K562 (cell line): Measurements from ENCODE around the gene PCNX2. TPM values are rescaled to one million over a fixed set of nuclear protein-coding genes. Genes with fewer than 3 reads are reported as not detected.

Experiments
- ATAC-seq: fragments of 200-7000 bp; cut with Tn5 transposase; 3 replicates; pipeline ENCODE4 v1.9.1; 2020; ENCODE audit warnings: moderate library complexity
- BruUV-seq: library from RNA; stranded (reverse); fragments of 400-500 nt; replicated peaks from 2 replicates; lab custom pipeline; 2021; lab: Mats Ljungman, UMichigan
- CTCF ChIA-PET: fragments of 300-600 bp; formaldehyde crosslinking; extraction: SDS; loops from one replicate; lab custom pipeline; 2021; ENCODE audit warnings: low intra/inter-chr PET ratio; lab: Yijun Ruan, JAX
- POLR2A ChIA-PET: fragments of 300-600, 350-650 bp; sonication (Branson Sonifier 250); formaldehyde crosslinking; extraction: SDS; loops from one replicate; lab custom pipeline; 2021; ENCODE audit warnings: antibody characterized with exemption, inconsistent platforms; lab: Yijun Ruan, JAX
- DNase-seq, 4 experiments: peaks; one replicate each; pipeline versions ENCODE4 v3.0.0 to v3.0.0-alpha.2; 2011 to 2018; ENCODE audit warnings: low spot score in 3 of 4, mixed read lengths in 3 of 4; ENCODE audit errors: extremely low read depth in 1 of 4
- FAIRE-seq: peaks from 2 replicates; lab custom pipeline; 2011; peaks lifted over from hg19 to GRCh38; lab: Jason Lieb, UNC
- H2AFZ ChIP-seq: 2 replicates; pipeline ENCODE4 v1.6.0; 2011; ENCODE audit warnings: low read depth, low read length, control low read depth, inconsistent platforms
- H3K27ac ChIP-seq: fragments of 200-600 bp; 3 replicates; pipeline ENCODE4 v1.8.0; 2011; ENCODE audit warnings: low read depth, mild to moderate bottlenecking, control low read depth, inconsistent platforms, low read length, moderate library complexity, mixed read lengths; ENCODE audit errors: extremely low read depth
- H3K27me3 ChIP-seq, 2 experiments: fragments of 300-600 bp in 1 of 2; 2 replicates in 1 of 2; 3 replicates in 1 of 2; pipeline versions ENCODE4 v1.6.0 to v1.8.0; 2011; ENCODE audit warnings: inconsistent platforms in 2 of 2, low read length in 2 of 2, mild to moderate bottlenecking in 1 of 2, mixed read lengths in 1 of 2, moderate library complexity in 1 of 2; ENCODE audit not compliant: control insufficient read depth in 2 of 2, insufficient read depth in 2 of 2
- H3K36me3 ChIP-seq: fragments of 300-600 bp; 3 replicates; pipeline ENCODE4 v1.8.0; 2011; ENCODE audit warnings: mild to moderate bottlenecking, low read length, inconsistent platforms; ENCODE audit not compliant: control insufficient read depth, insufficient read depth
- H3K4me1 ChIP-seq, 2 experiments: fragments of 200-600 bp in 1 of 2; replicated peaks in 1 of 2; 2 replicates in 1 of 2; 3 replicates in 1 of 2; pipeline versions ENCODE4 v1.5.1 to v1.8.0; 2011; ENCODE audit warnings: inconsistent platforms in 2 of 2, low read length in 2 of 2, mild to moderate bottlenecking in 1 of 2, mixed read lengths in 1 of 2, moderate library complexity in 1 of 2; ENCODE audit not compliant: control insufficient read depth in 2 of 2, insufficient read depth in 2 of 2
- H3K4me2 ChIP-seq: 2 replicates; pipeline ENCODE4 v1.6.1; 2011; ENCODE audit warnings: low read length, control low read depth, inconsistent platforms, mixed read lengths; ENCODE audit not compliant: insufficient read depth
- H3K4me3 ChIP-seq: fragments of 200-600 bp; sonication (generic), shearing (Covaris generic); 2 replicates; pipeline ENCODE4 v1.5.1; 2016; ENCODE audit warnings: control low read depth, inconsistent platforms
- H3K79me2 ChIP-seq: fragments of 200-600 bp; 3 replicates; pipeline ENCODE4 v1.8.0; 2011; ENCODE audit warnings: low read length, inconsistent platforms; ENCODE audit not compliant: control insufficient read depth, insufficient read depth
- H3K9ac ChIP-seq, 2 experiments: 2 replicates each; pipeline versions ENCODE4 v1.6.0 to v1.6.1; 2011; ENCODE audit warnings: low read depth in 2 of 2, low read length in 2 of 2, control low read depth in 1 of 2, inconsistent platforms in 1 of 2, mild to moderate bottlenecking in 1 of 2, mixed read lengths in 1 of 2; ENCODE audit not compliant: insufficient read depth in 1 of 2
- H3K9me1 ChIP-seq: one replicate; pipeline ENCODE4 v1.6.0; 2011; ENCODE audit warnings: inconsistent platforms, mild to moderate bottlenecking, low read length, moderate library complexity; ENCODE audit not compliant: control insufficient read depth, insufficient read depth
- H3K9me3 ChIP-seq: replicated peaks from 2 replicates; pipeline ENCODE4 v1.5.1; 2011; ENCODE audit warnings: low read depth, low read length, inconsistent platforms; ENCODE audit not compliant: control insufficient read depth, insufficient read depth
- H4K20me1 ChIP-seq: replicated peaks from 2 replicates; pipeline ENCODE4 v1.6.1; 2011; ENCODE audit warnings: low read length, inconsistent platforms, mixed read lengths; ENCODE audit not compliant: control insufficient read depth, insufficient read depth
- BHLHE40 ChIP-seq: IDR thresholded peaks from 2 replicates; pipeline ENCODE4 v1.6.1; 2011; ENCODE audit warnings: low read length, improper control_type of control experiment
- MAFK ChIP-seq: IDR thresholded peaks from 2 replicates; pipeline ENCODE4 v1.6.1; 2011; ENCODE audit warnings: low read length, improper control_type of control experiment
- NFE2 ChIP-seq: IDR thresholded peaks from 2 replicates; pipeline ENCODE4 v1.6.1; 2014; ENCODE audit warnings: antibody characterized with exemption, low read depth
- OTX1 ChIP-seq: fragments of 450-650 bp; formaldehyde crosslinking; IDR thresholded peaks from 2 replicates; pipeline ENCODE4 v1.4.0; 2022; ENCODE audit warnings: mild to moderate bottlenecking
- RBBP5 ChIP-seq: fragments of 200-600 bp; sonication (generic); IDR thresholded peaks from 2 replicates; pipeline ENCODE4 v1.6.1; 2012; ENCODE audit warnings: borderline replicate concordance, mild to moderate bottlenecking, low read length, control low read depth, inconsistent platforms; ENCODE audit not compliant: insufficient read depth, poor library complexity, severe bottlenecking
- TEAD4 ChIP-seq, 2 experiments: sonication (generic) in 1 of 2; formaldehyde crosslinking in 1 of 2; IDR thresholded peaks; 2 replicates each; pipeline versions ENCODE4 v1.6.1 to v1.8.0; 2012 to 2022; ENCODE audit warnings: borderline replicate concordance in 1 of 2, inconsistent platforms in 1 of 2, low read length in 1 of 2, mild to moderate bottlenecking in 1 of 2, missing genetic modification reagents in 1 of 2
- ZBTB8A ChIP-seq: fragments of 450-650 bp; IDR thresholded peaks from 2 replicates; pipeline ENCODE4 v1.6.1; 2018; ENCODE audit warnings: mild to moderate bottlenecking, moderate library complexity; ENCODE audit not compliant: partially characterized antibody
- ZNF175 ChIP-seq: fragments of 200-800 bp; sonication (Bioruptor generic); IDR thresholded peaks from 2 replicates; pipeline ENCODE4 v1.6.1; 2016; ENCODE audit warnings: low read depth, mild to moderate bottlenecking, missing genetic modification characterization, missing compliant biosample characterization
- ZNF184 ChIP-seq: sonication (generic); formaldehyde crosslinking; IDR thresholded peaks from 2 replicates; pipeline ENCODE4 v1.5.0; 2020; ENCODE audit warnings: missing genetic modification reagents
- ZNF24 ChIP-seq: fragments of 450-650 bp; IDR thresholded peaks from 2 replicates; pipeline ENCODE4 v1.6.1; 2016
- WGBS: fragments of 100-300 bp; shearing (Covaris generic); methylation state at CpG from one replicate; pipeline ENCODE4 v1.1.6; 2016; ENCODE audit warnings: low coverage, mixed read lengths; ENCODE audit not compliant: insufficient coverage; ENCODE audit errors: missing lambda C conversion rate; 5-methylcytosine and 5-hydroxymethylcytosine counted together
- in situ Hi-C: fragments of 300-500 bp; cut with MboI; formaldehyde crosslinking; loops from 4 replicates; pipeline ENCODE4 v1.15.0; 2018; ENCODE audit warnings: inconsistent platforms, mixed read lengths
- intact Hi-C: fragments of 100-400 bp; cut with micrococcal nuclease; formaldehyde crosslinking; loops from 2 replicates; pipeline ENCODE4 v1.14.2; 2022
- polyA plus RNA-seq, 8 experiments: library from polyadenylated mRNA; depleted of rRNA in 4 of 8; stranded (reverse) in 5 of 8; unstranded in 3 of 8; fragments of >200 nt; fragmentation: Nextera tagmentation in 2 of 8; fragmentation: Illumina TruSeq in 1 of 8; extraction: Ambion mirVana in 2 of 8; extraction: Trizol in 1 of 8; gene quantifications; 2 replicates each; pipeline versions ENCODE4 v1.2.1 to v1.2.3, GENCODE V29; 2011 to 2014; ENCODE audit warnings: inconsistent platforms in 1 of 8, missing spikeins in 1 of 8
- total RNA-seq, 7 experiments: library from RNA; depleted of rRNA in 6 of 7; stranded (reverse); fragments of >200 nt in 6 of 7; fragmentation: Illumina TruSeq in 2 of 7; extraction: Trizol in 2 of 7; gene quantifications; 2 replicates each; pipeline versions ENCODE4 v1.2.1 to v1.2.3, GENCODE V29; 2011 to 2021; ENCODE audit warnings: low replicate concordance in 1 of 7

PCNX2 gene
- total and polyA plus RNA-seq, 9 of the 15 experiments (the other 6 are each of a cell fraction or from before 2014, with no cell fraction given): 0.07 to 0.33 TPM; not detected in 7

DNA sequence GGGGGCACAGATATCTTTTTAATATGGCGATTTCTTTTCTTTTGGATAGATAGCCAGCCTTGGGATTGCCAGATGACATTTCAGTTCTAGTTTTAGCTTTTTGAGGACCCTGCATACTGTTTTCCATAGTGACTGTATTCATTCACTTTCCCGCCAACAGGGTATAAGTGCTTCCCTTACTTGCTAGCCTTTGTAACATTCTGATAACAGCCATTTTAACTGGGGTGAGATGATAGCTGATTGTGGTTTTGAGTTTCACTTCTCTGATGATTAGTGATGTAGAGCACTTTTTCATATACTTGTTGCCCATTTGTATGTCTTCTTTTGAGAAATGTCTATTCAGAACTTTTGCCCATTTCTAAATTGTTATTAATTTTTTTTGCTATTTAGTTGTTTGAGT, 193.2 kb downstream of the PCNX2 start:
- H2AFZ ChIP-seq: no peak overlapping the region
- no peak overlapping the region for H3K9ac ChIP-seq
- FAIRE-seq (no peak), DNase-seq (no peak), ATAC-seq (no peak)
- CTCF ChIA-PET: no interaction called here
- POLR2A ChIA-PET: no interaction called here
- 3% methylated on average over 2 of the region's 2 CpGs for WGBS
- H3K4me1 ChIP-seq: no peaks in the 10 kb centered on the region
- H3K36me3 ChIP-seq: no peaks in the 10 kb centered on the region
- intact Hi-C loops (no loop called here), in situ Hi-C loops (no loop called here)
- H3K27ac ChIP-seq: no peak overlapping the region
- no TSS peak for BruUV-seq
- TF ChIP-seq ZNF184: no peak
- peak; percentile 29; the same call in 1 of the 2 replicates for TF ChIP-seq TEAD4 (IDR thresholded peaks at IDR 0.05; ENCODE audit: low read length)
- no peak for TF ChIP-seq TEAD4 (CRISPR knock-in tag; IDR thresholded peaks at IDR 0.05; ENCODE audit: borderline replicate concordance)
- TF ChIP-seq NFE2: 0 out of 2 replicates have a peak, but pooled peaks have one; percentile 4
- H3K4me3 ChIP-seq: no peak overlapping the region
- H3K9me3 ChIP-seq: no peaks in the 10 kb centered on the region
- H4K20me1 ChIP-seq: no peaks in the 10 kb centered on the region
- H3K79me2 ChIP-seq: no peaks in the 10 kb centered on the region
- no peak overlapping the region for H3K4me2 ChIP-seq
- no peaks in the 10 kb centered on the region for H3K9me1 ChIP-seq
- H3K27me3 ChIP-seq: no peaks in the 10 kb centered on the region

DNA sequence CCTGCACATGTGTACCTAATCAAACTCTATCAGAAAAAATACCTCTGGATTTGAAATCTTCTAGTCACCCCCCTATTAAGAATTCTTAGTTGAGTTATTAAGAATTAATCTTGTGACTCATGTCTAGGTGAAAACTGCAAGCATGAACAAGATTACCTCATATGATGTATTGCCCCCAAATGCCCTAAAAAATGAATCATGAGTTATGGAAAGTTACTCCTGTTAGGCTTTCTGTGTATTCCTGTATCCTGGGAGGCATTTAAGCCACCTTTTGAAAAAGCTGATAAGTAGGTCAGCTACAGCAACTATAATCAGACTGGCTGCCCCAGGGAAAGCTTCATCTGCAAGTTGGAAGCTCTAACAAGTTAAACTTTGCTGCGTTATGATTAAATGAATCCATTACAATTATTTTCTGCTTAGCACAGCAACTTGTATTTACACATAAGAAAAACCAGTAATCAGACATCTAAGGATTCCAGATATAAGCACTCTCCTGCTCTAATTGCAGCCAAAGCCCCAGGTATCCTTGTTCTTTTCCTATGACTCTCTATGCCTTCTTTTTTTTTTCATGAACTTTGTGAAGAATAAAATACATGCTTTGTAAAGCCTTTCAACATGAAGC, 197.5 kb downstream of the PCNX2 start:
- 0% methylated on average over 1 of the region's 1 CpG for WGBS
- no peaks in the 10 kb centered on the region for H3K4me1 ChIP-seq
- H4K20me1 ChIP-seq: no peaks in the 10 kb centered on the region
- no peak for ATAC-seq
- in situ Hi-C loops: no loop called here
- TF ChIP-seq ZNF175 (CRISPR knock-in tag) (no peak), MAFK (peak; percentile 14; the same call in 1 of the 2 replicates), RBBP5 (no peak), BHLHE40 (no peak), ZBTB8A (no peak), ZNF24 (no peak), OTX1 (CRISPR knock-in tag) (no peak)
- TF ChIP-seq, all 486 proteins: peak for 1
- intact Hi-C loops: no loop called here
- ChIA-PET CTCF (no interaction called here), POLR2A (no interaction called here)
- Histone ChIP-seq H3K9ac (no peak overlapping the region), H3K4me2 (no peak overlapping the region), H2AFZ (no peak overlapping the region), H3K27ac (no peak overlapping the region), H3K9me1 (no peaks in the 10 kb centered on the region), H3K36me3 (no peaks in the 10 kb centered on the region), H3K79me2 (no peaks in the 10 kb centered on the region), H3K27me3 (no peaks in the 10 kb centered on the region), H3K4me3 (no peak overlapping the region), H3K9me3 (no peaks in the 10 kb centered on the region)
- no TSS peak for BruUV-seq
- FAIRE-seq (no peak), DNase-seq (no peak)
